CD4-positive, alpha-beta T cell treated with Interleukin-15 for 1 hour (primary cell): Measurements from ENCODE around the gene DNAJB9.

Experiments used
- DNase-seq: peaks from one replicate; pipeline ENCODE4 v3.0.0-alpha.2; 2020

DNAJB9 gene

GRCh38 chr7:108570146-108570755, 577 bp downstream of the DNAJB9 start:
- DNase-seq: peak; percentile 64

GRCh38 chr7:108572480-108572879, 2.8 kb downstream of the DNAJB9 start:
- no peak for DNase-seq

DNA sequence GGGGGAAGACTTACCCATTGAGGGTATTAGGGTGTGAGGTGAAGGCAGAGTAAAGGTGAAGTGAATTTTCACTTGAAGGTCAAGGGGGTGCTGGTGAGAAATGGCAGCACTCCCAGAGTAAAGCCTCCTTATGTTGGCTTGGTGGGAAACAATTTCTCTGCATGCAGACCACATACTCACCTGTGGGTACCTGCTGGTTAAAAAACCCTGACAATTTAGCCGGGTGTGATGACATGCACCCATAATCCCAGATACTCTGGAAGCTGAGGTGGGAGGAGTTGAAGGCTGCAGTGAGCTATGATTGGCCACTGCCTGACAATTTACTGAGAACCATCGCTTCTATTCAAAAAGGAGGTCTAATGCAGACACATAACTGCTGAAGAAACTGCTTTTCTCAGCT, 5.5 kb downstream of the DNAJB9 start:
- no peak for DNase-seq

GRCh38 chr7:108576116-108576515, 6.4 kb downstream of the DNAJB9 start:
- DNase-seq: no peak

DNA sequence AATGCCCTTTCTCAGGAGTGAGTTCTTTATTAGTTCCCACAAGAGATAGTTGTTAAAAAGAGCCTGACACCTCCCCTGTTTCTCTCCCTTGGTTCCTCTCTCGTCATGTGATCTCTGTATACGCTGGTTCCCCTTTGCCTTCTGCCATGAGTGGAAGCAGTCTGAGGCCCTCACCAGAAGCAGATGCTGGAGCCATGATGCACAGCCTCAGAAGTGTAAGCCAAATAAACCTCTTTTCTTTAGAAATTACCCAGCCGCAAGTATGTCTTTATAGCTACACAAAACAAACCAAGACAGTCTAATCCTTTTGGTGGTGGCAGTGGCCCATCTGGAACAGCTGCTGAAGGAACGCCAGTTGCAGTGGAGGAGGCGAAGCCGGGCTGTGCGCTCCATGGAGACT, 9.3 kb downstream of the DNAJB9 start:
- no peak for DNase-seq

DNA sequence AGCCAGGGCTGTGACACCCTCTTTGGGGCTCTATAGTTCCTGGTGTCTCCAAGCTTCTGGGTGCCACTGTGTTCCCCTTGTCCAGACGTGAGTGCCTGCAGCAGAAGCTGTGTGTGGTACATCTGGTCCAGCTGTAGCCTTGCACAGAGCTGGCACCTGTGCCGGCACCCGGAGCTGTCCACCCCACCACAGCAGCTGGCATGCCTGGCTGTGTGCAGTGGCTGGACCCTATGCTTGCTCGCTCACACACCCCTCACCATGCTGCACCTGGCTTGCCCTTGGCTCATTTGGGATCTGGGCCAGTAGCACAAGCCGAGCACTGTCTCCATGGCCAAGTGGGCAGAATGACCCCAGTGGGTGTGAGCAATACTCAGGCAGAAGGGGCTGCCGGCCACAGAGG, 10.6 kb downstream of the DNAJB9 start:
- DNase-seq: no peak

GRCh38 chr7:108581655-108582491, 12.2 kb downstream of the DNAJB9 start:
- no peak for DNase-seq

- DNase-seq: no peak
These were observed 14.5 kb downstream of the DNAJB9 start for GRCh38 chr7:108584211-108584610.

- no peak for DNase-seq
These were observed 16.2 kb downstream of the DNAJB9 start for GRCh38 chr7:108585843-108586242.

DNA sequence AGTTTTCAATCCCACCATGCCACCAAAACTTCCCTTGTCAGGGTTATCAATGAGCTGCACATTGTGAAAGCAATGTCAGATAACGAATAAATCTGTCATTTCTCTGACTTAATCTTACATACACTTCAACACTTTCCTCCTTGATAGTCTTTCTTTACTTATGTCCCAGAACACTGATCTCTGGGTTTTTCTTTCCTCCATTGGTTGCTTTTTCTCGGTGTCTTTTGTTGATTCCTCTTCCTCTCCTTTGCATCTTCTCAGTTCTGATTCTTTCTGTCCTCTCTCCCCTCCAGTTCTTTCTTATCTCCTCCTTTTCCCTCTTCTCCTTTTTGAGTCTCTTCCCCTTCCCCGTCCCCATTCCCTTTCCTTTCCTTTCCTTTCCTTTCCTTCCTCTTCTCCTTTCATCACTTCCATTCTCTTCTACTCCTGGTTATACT, 16.6 kb downstream of the DNAJB9 start:
- no peak for DNase-seq

GRCh38 chr7:108589199-108589598, 19.5 kb downstream of the DNAJB9 start:
- DNase-seq: no peak

DNA sequence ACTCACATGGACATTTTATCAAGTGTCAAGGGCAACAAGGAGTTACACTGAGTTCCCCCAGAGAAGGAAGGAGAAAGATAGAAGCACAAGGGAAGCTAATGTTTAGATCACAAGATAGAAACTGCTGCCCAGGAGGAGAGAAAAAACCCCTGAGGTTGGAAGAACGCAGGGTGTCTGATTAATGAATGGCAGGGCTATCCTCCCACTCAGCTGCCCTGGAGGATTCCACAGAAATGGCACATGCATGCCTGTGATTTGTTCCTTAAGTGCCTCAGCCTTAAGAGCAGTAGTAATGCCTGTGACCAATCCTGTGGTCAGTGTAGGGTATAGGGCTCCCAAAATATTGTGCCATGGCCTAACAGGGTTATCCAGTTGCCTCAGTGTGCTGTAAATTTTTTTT, 20.2 kb downstream of the DNAJB9 start:
- no peak for DNase-seq

- no peak for DNase-seq
These were observed 20.9 kb downstream of the DNAJB9 start for GRCh38 chr7:108590606-108591005.

DNA sequence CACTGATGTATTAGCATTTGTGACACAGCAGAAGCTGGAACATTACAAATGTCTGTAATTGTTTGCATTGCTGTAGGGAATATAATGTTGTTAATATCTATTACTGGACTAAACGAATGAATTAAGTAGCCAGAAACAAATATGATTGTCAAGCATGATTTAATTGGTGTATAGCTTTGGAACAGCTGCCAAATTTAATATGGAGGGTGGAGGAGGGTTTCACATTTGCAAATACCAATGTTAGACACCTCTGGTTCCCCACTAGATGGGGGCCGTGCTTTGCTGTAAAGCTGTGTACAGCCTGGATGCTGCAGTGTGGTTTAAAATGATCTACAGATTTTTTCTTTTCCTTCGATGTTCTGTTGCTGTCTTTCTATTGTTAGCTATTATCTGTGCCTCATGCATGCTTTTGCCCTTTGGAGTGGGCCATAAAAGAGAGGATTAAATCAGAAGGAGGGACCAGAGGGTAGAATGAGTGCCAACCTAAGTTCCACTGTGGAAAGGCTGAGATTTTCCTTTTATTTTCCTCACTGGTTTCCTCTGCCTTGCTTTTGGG, 23.1 kb downstream of the DNAJB9 start:
- DNase-seq: no peak

- DNase-seq: no peak
These were observed 26.9 kb downstream of the DNAJB9 start for GRCh38 chr7:108596560-108596959.

DNA sequence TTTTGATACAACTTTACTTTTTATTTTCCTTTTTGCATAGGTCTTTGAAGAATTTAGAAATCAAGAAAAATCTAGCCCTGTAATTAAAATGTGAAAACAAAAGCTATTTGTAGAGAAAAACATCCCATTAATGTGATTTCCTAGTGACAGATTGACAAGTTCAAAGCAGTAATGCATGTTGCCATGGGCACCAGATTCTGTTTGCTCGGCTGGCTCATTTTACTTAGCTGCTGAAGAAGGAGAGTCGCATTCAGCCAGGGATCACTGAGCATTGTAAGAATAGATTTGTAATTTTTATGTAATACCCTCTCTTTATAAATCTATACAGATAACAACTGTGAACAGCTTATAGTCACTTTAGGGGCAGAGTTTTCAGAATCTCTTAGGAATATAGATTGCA, 28.5 kb downstream of the DNAJB9 start:
- DNase-seq: no peak

DNA sequence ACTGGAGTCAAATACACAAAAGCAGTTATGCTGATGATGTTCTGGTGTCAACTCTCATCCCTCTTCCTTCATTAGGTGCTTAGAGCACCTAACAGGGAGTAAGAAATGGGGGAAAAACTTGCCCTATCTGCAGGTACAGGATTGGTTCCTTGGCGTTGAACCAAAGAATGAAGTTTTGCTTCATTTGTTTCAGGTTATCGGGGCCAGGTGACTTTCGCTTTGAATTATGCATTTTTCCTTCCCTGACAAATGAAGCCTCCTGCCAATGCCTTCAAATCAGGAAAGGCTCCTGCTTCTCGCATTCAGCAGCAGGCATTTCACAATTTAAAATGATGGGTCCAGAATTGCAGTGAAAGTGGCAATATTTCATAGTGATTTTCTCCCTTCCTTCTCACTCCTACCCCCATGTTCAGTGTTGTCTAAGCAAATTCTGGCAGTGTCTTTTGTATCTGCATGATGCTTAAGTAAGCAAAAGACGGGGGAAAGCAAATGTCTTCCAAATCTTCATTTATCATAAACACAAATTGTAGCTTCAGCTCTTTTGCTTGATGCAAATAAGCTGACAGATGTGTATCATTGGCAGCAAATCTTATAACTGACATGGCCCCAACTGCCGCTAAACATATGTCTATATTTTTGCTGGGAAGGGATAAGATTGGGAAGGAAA, 29.4 kb downstream of the DNAJB9 start:
- DNase-seq: no peak

DNA sequence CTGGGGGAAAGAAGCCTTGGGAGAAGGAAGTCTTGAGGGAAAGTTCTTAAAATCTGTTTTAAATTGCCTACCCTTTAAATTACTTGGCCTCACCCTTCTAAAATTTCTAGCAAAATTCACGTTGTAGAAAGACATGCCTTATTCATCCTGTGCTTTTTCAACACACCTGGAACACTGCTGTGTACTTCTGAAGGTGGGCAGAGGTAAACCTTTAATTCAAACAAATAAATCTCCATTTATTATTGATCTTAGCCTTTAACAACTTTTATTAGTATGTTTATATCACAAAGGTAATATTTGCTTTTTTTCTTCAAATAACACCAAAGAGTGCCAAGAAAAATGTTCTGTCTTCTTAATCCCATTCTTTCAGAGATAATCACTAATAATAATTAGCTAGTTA, 30.7 kb downstream of the DNAJB9 start:
- DNase-seq: no peak

DNA sequence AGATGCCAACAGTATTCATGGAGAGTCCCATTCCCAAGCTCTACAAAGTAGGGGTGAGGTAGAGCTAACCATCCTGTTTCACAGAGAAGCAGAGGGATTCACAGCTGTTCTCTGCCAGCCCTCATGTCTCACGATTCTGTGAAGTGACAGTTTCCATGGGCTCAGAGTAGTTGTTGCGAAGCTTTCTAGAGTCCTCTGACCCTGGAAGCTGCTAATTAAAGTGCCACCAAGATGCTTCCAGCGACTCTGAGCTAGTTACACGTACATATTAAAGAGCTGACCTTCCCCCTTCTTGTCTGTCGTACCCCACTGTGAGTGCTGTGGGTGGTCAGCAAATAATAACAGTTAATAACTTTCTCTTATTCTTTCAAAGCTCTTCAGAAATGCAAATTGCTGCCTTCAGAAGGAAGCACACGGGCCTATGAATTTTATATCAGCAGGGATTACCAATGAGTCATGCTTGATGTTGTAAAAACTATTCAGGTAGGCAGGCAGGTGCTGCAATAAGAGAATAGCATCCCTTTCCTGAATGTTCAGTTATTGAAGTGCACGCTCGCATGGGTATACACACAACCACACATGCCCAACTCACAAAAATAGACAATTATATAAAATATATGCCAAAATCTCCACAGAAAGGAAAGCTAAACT, 34.1 kb downstream of the DNAJB9 start:
- DNase-seq: no peak

GRCh38 chr7:108604307-108605077, 34.8 kb downstream of the DNAJB9 start:
- no peak for DNase-seq

DNA sequence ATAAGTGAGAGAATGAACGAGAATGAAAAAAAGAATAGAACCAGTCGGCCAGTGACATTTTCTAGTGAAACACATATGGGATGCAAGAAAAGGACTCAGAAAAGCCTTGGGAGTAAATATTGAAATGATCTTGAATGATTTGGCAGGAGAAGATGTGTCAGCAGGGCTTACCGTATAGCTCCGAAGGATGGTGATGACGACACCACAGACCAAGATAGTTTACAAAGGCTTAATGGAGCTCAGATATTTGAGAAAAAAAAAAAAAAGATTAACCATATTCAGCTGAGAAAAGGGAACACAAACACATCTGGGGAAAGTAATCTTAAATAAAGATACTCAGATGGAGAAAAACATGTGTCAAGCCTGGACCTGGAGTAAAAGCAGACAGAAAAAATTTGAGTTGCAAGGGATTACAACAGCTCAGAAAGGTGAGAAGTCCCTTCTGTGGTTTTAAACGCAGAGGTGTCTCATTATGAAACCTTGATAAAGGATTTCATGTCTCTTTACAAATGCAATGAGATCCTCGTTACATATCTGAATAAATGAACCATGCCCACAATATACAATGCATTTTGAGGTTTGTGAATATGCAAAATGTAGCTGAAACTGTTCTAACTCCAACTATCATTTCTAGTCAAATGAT, 36.0 kb downstream of the DNAJB9 start:
- DNase-seq: no peak

GRCh38 chr7:108609643-108610042, 40.0 kb downstream of the DNAJB9 start:
- DNase-seq: no peak
